Fibroblast of the aortic adventitia (primary cell): ENCODE measurements around the gene PRMT5. TPM values are rescaled to one million over a fixed set of nuclear protein-coding genes. Genes with fewer than 3 reads are reported as not detected.

Experiments
- DNase-seq: peaks from one replicate; pipeline ENCODE4 v3.0.0-alpha.2; 2010; ENCODE audit warnings: low read depth
- H3K4me3 ChIP-seq: 2 replicates; pipeline ENCODE4 v1.5.1; 2011; ENCODE audit warnings: low read depth, mild to moderate bottlenecking, control low read depth, low read length, moderate library complexity
- total RNA-seq: library from RNA; depleted of rRNA; stranded (reverse); fragments of >200 nt; gene quantifications from 2 replicates; pipeline ENCODE4 v1.2.3, GENCODE V29; 2012; ENCODE audit warnings: low replicate concordance
- TF ChIP-seq, protein P1 (sequence below): IDR thresholded peaks from 2 replicates; pipeline ENCODE4 v1.5.1; 2011; ENCODE audit warnings: mild to moderate bottlenecking, low read length, control low read depth, inconsistent platforms; ENCODE audit not compliant: insufficient read depth

PRMT5 gene
- total RNA-seq, 1 donor: 53.5 TPM

- TF ChIP-seq, protein P1, sequence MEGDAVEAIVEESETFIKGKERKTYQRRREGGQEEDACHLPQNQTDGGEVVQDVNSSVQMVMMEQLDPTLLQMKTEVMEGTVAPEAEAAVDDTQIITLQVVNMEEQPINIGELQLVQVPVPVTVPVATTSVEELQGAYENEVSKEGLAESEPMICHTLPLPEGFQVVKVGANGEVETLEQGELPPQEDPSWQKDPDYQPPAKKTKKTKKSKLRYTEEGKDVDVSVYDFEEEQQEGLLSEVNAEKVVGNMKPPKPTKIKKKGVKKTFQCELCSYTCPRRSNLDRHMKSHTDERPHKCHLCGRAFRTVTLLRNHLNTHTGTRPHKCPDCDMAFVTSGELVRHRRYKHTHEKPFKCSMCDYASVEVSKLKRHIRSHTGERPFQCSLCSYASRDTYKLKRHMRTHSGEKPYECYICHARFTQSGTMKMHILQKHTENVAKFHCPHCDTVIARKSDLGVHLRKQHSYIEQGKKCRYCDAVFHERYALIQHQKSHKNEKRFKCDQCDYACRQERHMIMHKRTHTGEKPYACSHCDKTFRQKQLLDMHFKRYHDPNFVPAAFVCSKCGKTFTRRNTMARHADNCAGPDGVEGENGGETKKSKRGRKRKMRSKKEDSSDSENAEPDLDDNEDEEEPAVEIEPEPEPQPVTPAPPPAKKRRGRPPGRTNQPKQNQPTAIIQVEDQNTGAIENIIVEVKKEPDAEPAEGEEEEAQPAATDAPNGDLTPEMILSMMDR: peak; percentile 97
- DNase-seq: peak; percentile 85
- peak overlapping the region; percentile 86 for H3K4me3 ChIP-seq
Measured at GRCh38 chr14:22872033-22872832, 56.9 kb downstream of the PRMT5 start.

DNA sequence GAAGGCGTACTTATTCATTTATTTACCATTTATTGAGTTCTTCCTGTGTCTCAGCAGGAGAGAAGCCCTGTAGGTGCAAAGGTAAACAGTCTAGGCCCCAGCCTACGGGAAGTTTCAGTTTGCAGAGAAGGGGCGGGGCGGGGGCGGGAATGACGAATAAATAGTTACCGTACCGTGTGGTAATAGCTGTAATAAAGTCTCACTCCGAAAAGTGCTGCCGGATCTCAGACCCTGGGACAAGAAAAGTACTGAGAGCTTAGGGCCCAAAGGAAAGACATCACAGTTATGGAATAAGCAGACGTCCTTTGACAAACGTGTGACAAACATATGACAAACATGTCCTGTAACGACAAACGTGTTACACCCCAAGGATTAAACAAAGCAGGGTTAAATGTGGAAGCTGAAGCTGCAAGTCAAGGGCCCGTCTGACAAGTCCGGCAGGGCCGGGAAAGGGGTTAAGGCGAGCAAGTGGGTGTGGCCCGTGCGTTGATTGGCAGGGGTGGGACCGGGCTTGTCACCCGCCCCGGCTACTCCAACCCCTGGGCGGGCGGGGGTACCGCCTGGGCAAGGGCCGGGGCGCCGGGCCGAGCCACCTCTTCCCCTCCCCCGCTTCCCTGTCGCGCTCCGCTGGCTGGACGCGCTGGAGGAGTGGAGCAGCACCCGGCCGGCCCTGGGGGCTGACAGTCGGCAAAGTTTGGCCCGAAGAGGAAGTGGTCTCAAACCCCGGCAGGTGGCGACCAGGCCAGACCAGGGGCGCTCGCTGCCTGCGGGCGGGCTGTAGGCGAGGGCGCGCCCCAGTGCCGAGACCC, 57.7 kb downstream of the PRMT5 start, which contains the start of gene LRP10:
Gene LRP10 (plus strand): TSS at position 517 of the 809 bp plus-strand sequence. CDS start 564 bp downstream, outside the sequence.
- TF ChIP-seq, protein P1: no peak
- H3K4me3 ChIP-seq: peak within 1 kb of the TSS; percentile 86
- DNase-seq: peak; percentile 84

- no peak for DNase-seq
- TF ChIP-seq, protein P1: no peak
- peak overlapping the region; percentile 86 for H3K4me3 ChIP-seq
Measured at GRCh38 chr14:22870811-22871223, 58.4 kb downstream of the PRMT5 start.

Other genes starting within 250 kb of the PRMT5 start
- 50.9 and 66.4 TPM in 2 replicates for gene OXA1L, start 162.7 kb downstream of the PRMT5 start, total RNA-seq
- 2.5 and 16.5 TPM in 2 replicates for gene SLC7A7, start 113.9 kb downstream of the PRMT5 start, total RNA-seq
- 14.2 and 69.9 TPM in 2 replicates for gene MRPL52, start 99.5 kb downstream of the PRMT5 start, total RNA-seq
- 258 and 311 TPM in 2 replicates for gene MMP14, start 92.8 kb downstream of the PRMT5 start, total RNA-seq
- gene LRP10, start 57.6 kb downstream of the PRMT5 start, total RNA-seq: 104 and 107 TPM in 2 replicates
- 0.09 TPM in 1 of 2 replicates, not detected in the other for gene REM2, start 46.2 kb downstream of the PRMT5 start, total RNA-seq
- gene RBM23, start 10.2 kb downstream of the PRMT5 start, total RNA-seq: 48.7 and 101 TPM in 2 replicates
- gene HAUS4, start 27.7 kb upstream of the PRMT5 start, total RNA-seq: 29.3 and 31.2 TPM in 2 replicates
- 14.6 and 47.6 TPM in 2 replicates for gene AJUBA, start 53.2 kb upstream of the PRMT5 start, total RNA-seq
- 7.0 and 8.1 TPM in 2 replicates for gene C14orf93, start 80.8 kb upstream of the PRMT5 start, total RNA-seq
- gene PSMB5, start 105.5 kb upstream of the PRMT5 start, total RNA-seq: 164 and 176 TPM in 2 replicates
- not detected in 2 replicates for gene PSMB11, start 112.8 kb upstream of the PRMT5 start, total RNA-seq
- 2.4 and 3.7 TPM in 2 replicates for gene CDH24, start 128.1 kb upstream of the PRMT5 start, total RNA-seq
- 91.8 and 97.0 TPM in 2 replicates for gene ACIN1, start 165.8 kb upstream of the PRMT5 start, total RNA-seq
- gene C14orf119, start 166.1 kb upstream of the PRMT5 start, total RNA-seq: 13.0 and 60.2 TPM in 2 replicates
- 1.8 TPM in 1 of 2 replicates, not detected in the other for gene CIROP, start 175.6 kb upstream of the PRMT5 start, total RNA-seq
- gene CEBPE, start 189.9 kb upstream of the PRMT5 start, total RNA-seq: not detected in 2 replicates